Measurements from ENCODE around the gene AIG1.
"Not testable (repeated sequence)": the region's sequence is repeated elsewhere in the genome, so short reads cannot be mapped to it uniquely, and the experiment has no call there.

AIG1 gene, protein sequence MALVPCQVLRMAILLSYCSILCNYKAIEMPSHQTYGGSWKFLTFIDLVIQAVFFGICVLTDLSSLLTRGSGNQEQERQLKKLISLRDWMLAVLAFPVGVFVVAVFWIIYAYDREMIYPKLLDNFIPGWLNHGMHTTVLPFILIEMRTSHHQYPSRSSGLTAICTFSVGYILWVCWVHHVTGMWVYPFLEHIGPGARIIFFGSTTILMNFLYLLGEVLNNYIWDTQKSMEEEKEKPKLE
- total RNA-seq: 4.1 to 7.3 reads per million in 2 donors

- peak; percentile 36 to 77 (median 55) for DNase-seq
Observed at GRCh38 chr6:143060806-143061596, at the start of gene AIG1. AIG1 (plus strand) TSS chr6:143060889; CDS start chr6:143060926, 37 bp downstream.

GRCh38 chr6:143014764-143015163 lies 45.9 kb upstream of the AIG1 start:
- DNase-seq: no peak

DNA sequence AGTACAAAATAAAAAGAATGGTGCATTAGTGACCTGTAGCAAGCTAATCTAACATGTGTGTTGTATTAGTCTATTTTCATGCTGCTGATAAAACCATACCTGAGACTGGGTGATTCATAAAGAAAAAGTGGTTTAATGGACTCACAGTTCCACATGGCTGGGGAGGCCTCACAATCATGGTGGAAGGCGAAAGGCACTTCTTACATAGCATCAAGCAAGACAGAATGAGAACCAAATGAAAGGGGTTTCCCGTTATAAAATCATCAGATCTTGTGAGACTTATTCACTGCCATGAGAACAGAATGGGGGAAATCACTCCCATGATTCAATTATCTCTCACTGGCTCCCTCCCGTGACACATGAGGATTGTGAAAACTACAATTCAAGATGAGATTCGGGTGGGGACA lies 45.4 kb upstream of the AIG1 start:
- DNase-seq: no peak

GRCh38 chr6:143018955-143019354 lies 41.7 kb upstream of the AIG1 start:
- DNase-seq: no peak

DNA sequence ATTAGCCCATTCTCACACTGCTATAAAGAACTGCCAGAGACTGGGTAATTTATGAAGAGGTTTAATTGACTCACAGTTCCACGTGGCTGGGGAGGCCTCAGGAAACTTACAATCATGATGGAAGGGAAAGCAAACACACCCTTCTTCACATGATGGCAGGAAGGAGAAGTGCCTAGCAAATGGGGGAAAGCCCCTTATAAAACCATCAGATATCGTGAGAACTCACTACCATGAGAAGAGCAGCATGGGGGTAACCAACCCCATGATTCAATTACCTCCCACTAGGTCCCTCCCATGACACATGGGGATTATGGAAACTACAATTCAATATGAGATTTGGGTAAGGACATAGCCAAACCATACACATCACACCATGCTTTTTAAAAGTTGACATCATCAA lies 39.8 kb upstream of the AIG1 start:
- not testable (repeated sequence) for DNase-seq

DNA sequence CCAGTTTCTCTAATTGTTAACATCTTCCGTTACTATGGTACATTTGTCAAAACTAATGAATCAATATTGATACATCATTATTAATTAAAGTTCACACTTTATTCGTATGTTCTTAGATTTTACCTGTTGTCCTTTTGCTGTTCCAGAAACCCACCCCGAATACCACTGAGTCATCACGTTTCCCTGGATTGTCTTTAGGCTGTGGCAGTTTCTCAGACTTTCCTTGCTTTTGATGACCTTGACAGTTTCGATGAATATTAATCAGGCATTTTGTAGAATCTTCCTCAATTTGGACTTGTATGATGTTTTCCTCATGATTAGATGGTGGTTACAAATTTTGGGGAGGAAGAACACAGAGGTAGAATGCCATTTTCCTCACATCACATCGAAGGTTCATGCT lies 39.1 kb upstream of the AIG1 start:
- DNase-seq: no peak

DNA sequence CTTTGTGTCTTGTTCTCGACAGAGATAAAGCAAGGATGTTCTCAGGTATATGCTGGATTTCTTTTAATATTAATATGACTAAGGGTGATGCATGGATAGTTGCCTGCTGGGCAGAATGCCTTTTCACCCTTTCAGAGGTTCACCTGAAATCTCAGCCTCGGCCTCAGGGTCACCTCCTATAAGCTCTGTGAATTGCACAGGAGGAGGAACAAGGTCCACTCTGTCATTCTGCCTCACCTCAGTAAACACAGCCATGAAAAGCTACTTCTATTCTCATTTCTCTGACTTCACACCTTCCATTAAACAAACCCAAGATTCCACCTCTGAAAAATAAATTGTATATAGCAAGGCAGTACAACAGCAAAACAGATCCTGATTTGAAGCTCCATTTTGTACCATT lies 38.1 kb upstream of the AIG1 start:
- DNase-seq: no peak

- DNase-seq: no peak
Observed at GRCh38 chr6:143023695-143024094, 37.0 kb upstream of the AIG1 start.

DNA sequence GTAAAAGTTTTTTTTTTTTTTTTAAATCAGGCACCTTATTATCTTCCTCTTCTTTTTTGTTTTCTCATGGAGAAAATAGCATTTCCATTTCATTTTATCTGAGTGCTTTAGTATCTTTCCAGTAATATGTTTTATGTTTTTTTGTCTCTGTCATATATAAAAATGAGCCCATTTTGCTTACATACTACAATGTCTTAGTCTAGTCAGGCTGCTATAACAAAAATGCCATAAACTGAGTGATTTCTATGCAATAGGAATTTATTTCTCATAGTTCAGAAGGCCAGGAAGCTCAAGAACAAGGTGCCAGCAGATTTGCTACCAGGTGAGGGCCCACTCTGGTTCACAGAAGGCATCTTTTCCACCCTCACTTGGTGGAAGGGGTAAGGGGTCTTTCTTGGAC lies 35.7 kb upstream of the AIG1 start:
- no peak for DNase-seq

GRCh38 chr6:143026696-143027449 lies 33.8 kb upstream of the AIG1 start:
- DNase-seq: peak in 3 of 5 experiments; percentile 21 to 48 (median 31)

DNA sequence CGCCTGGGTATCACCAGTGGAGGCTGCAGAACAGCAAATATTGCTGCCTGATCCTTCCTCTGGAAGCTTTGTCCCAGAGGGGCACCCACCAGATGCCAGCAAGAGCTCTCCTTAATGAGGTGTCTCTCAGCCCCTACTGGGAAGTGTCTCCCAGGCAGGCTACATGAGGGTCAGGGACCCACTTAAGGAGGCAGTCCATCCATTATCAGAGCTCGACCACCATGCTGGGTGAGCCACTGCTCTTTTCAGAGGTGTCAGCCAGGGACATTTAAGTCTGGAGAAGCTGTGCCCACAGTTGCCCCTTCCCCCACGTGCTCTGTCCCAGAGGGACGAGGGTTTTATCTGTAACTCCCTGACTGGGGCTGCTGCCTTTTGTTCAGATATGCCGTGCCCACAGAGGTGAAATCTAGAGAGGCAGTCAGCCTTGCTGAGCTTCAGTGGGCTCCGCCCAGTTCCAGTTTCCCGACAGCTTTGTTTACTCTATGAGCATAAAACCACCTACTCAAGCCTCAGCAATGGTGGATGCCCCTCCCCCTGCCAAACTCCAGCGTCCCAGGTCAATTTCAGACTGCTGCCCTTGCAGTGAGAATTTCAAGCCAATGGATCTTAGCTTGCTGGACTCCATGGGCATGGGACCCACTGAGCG lies 25.9 kb upstream of the AIG1 start:
- no peak for DNase-seq

- no peak for DNase-seq
Observed at GRCh38 chr6:143037470-143037869, 23.2 kb upstream of the AIG1 start.

- DNase-seq: peak in 1 of 5 experiments; percentile 23
Observed at GRCh38 chr6:143038833-143039232, 21.9 kb upstream of the AIG1 start.

GRCh38 chr6:143039548-143039947 lies 21.1 kb upstream of the AIG1 start:
- no peak for DNase-seq

- DNase-seq: no peak
Observed at GRCh38 chr6:143040018-143040417, 20.7 kb upstream of the AIG1 start.

- DNase-seq: not testable (repeated sequence)
Observed at GRCh38 chr6:143044345-143044744, 16.3 kb upstream of the AIG1 start.

DNA sequence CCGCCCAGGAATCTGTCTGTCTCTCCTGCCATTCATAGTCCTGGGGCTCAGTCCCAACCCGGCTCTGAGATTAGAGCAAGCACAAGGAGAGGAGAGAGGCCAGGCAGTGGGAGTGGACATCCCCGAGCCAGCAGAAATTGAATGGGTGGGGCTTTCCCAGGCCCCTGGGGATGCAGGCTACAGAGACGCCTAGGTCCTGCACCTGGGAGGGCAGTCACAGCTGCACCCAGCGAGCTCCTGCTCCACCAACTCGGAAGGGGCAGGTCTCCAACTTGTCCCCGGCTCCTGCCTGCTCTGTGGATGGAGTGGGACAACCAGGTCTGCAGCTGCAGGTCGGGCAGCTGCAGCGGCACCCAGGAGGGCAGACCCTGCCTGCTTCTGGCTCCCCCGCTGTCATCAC lies 11.1 kb upstream of the AIG1 start:
- DNase-seq: no peak

- DNase-seq: no peak
Observed at GRCh38 chr6:143050509-143050908, 10.2 kb upstream of the AIG1 start.

- no peak for DNase-seq
Observed at GRCh38 chr6:143052282-143052681, 8.4 kb upstream of the AIG1 start.

- no peak for DNase-seq
Observed at GRCh38 chr6:143053856-143054255, 6.8 kb upstream of the AIG1 start.

GRCh38 chr6:143054329-143054728 lies 6.4 kb upstream of the AIG1 start:
- DNase-seq: no peak

GRCh38 chr6:143055213-143055612 lies 5.5 kb upstream of the AIG1 start:
- DNase-seq: no peak

- no peak for DNase-seq
Observed at GRCh38 chr6:143055891-143056290, 4.8 kb upstream of the AIG1 start.

Measured in T-helper 2 cell (primary cell).